HG03565 (cell line): ENCODE results near the gene RIMS3.
"Not testable (repeated sequence)": the region's sequence is repeated elsewhere in the genome, so short reads cannot be mapped to it uniquely, and the experiment has no call there.

Experiments used
- ATAC-seq: cut with Tn5 transposase; IDR thresholded peaks from one replicate; pipeline ENCODE4 v1.9.1; 2021; ENCODE audit warnings: mild to moderate bottlenecking, moderate library complexity; ENCODE audit not compliant: unreplicated experiment

The RIMS3 gene

DNA sequence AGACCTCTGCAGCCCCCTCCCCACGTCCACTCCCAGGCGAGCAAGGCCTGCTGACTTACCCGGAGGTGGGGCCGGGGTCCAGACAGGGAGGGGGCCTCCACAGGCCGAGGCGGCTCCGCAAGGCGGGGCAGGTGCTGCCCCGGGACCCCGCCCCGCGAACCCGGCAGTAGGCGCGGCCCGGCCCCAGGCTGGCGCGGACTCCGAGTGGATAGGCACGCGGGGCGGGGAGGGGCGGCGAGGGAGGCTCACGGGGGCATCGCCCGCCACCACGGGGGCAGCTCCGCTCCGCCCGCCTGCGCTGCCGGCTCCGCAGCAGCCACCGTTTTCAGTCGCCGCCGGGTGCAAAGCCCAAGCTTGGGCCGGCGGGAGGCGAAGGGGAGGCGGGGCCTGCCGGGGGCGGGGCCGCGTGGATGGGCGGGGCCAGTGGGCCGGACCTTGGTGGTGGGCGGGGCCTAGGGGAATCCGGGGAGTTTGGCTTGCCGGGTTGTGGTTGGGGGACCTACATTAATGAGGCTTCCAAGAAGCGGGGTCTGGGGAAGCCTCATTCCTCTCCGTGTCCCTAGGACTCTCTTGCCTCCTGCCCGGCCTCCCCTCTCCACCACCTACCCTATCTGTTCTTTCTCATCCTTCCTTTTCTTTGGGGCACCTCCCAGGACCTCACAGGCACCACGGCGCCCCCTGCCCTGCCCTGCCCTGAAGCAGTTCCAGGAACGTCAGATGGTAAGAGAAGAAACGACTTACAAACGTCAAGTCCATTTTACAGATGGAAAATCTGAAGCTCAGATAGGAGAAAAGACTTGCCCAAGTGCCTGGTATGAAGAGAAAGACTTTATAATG, at the start of gene RIMS3:
Gene RIMS3, minus strand, starts transcription at position 348 of the 837 bp plus-strand sequence. CDS start 23,757 bp downstream, outside the sequence.
- ATAC-seq, result peak; percentile 57

DNA sequence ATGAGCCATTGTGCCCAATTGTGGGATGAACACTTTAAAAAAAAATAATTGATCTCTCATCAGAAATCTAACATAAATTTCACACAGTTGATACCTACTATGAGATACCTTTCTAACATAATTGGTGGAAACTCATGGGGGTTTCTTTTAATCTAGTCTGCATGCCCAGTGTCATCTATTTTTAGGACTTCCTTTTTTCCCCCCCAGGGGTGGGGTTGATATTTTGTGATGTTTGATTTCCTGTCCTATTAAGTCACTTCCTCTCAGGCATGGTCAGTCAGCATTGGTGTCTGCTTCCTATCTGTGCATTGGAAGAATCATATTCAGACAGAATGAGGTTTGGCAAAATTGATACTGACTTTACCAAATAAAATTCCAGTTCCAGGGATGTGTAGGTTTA, 47.5 kb upstream of the RIMS3 start:
- no peak for ATAC-seq

DNA sequence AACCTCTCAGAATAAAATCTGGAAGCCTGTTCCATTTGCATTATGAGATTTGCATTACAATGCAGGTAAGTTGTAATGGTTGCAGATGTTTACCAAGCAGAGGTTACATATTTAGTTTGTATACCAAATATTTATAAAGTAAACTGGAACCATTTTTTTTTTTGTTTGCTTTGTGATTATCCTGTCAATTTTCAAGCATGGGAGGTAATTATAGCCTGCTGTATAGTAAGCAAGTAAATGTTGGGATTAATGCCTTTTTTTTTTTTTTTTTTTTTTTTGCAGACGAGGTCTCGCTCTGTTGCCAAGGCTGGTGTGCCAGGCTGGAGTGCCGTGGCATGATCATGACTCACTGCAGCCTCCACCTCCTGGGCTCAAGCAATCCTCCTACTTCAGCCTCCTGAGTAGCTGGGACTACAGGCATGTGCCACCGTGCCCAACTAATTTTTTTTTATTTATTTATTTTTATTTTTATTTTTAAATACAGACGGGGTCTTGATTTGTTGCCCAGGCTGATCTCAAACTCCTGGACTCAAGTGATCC, 47.0 kb upstream of the RIMS3 start:
- ATAC-seq, result no peak

DNA sequence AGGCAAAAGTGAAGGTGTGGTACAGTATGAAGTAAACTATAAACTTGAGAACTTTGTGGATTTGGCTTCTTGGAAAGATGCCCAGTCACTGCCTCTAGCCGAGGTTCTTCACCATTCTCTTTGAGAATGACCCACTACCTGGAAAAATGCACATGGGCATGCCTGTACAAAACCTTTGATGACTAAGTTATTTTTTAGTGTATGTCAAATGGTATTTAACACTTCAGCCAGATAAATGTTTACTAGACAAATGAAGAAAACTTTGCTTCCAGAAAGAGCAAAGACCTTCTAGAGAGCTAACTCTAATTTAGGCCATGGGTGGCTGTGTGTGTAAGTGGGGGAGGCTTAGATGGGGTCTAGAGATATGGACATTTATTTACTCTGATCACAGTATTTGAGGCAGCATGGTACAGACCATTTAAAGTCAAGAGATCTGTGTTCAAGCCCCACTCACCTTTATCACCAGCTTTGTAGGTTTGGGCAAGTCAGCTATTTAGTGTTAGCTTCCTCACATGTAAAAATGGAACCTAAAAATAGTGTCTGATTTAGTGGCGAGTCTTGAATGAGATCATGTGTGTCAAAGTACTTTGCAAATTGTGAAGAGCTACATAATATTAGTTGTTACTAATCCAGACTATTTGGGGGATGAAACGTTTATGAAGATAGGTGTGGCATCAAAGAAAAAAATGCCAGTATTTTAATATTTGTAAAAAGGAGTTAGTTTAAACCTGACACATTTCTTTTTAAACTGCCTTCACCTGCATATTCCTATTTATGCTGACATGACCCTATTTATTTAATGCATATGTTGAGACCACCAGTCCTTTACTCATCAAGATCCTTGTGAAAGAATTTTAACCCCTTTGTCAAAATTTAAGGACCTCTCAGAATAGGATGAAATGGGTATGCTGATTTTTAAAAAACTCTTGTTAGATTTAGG, 46.3 kb upstream of the RIMS3 start:
- ATAC-seq, result no peak

DNA sequence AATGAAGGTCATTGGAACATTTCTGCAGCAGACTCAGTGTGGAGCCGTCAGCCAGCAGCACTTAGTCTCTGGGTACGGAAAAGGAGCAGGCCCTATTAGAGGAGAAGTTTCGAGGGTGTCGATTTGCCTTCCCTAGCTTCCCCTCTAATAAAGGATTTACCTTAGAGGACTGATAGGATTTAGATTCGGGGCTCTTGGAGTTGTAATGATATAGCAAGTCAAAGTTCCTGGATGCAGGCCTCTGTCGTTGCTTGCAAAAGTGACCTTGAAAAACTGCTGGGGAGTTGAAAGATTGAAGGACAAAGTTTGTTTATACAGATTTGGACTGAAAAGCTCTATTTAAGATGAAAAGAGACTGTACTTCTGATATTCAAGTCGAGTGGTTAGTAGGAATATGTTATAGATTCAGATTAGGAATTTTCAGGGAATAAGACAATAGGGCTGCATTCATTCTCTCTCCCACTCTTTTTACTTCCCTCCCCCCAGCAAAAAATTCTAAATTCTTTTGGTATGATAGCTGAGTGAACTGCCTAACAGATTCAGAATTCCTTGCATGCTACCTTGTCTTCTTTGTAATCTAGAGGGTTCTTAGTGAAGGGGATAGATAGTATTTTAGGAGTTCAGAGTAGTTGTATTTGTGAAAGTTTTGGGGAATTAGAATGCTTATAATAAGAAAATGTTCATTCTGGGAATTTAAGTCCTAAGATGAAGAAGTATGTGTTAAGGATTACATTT, 45.3 kb upstream of the RIMS3 start:
- ATAC-seq, result no peak

DNA sequence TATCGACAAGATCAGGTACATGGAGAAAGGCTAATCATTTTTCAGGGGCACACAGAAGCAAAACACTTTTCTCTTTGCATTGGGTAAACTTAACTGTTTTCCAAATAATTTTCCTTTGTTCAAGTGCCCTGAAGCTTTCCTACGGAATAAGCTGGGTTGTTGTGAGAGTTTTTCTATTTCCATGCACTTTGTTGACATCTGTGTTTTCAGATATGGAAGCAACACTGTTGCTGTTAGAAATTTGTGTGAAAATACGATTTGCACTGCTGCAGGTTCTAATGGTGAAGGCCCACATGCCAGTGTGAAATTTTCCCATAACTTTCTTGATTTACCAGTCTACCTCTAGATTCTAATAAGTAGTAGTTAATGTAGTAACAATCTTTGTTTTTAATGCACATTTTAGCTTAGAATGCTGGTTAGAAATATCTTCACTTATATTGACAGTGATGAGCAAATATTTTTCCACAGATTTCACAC, 44.4 kb upstream of the RIMS3 start:
- no peak for ATAC-seq

DNA sequence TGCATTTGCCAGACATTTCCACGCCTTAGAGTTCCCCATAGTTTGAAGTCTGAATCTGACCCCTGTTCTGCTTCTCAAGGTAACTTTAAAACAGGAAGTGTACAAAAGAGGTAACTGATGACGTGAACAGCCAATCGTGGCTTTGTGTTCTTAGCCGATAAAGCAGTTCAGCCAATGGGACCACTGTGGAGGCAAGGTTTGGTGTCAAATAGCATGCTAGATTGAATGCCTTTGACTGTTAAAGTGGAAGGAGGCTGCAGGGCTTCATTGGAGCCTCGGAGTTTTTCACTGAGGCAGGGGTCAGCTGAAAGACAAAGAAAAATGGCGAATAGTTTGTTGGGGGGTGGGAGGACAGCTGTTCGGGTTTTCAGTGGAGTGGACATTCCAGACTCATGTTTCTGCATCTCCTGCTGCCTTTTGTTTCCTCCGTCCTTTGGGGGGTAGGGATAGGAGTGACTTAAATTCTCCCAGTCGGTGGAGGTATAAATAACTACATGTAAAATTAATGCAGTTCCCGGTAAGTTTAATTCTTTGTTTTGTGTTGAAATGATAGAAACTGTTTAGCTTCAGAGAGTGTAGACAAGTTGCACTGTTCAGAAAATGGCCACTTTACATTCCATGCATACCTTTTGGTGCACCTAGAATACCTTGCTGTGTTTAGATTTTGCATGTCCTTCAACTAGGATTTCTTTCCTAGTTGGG, 43.8 kb upstream of the RIMS3 start:
- ATAC-seq, result peak; percentile 79

DNA sequence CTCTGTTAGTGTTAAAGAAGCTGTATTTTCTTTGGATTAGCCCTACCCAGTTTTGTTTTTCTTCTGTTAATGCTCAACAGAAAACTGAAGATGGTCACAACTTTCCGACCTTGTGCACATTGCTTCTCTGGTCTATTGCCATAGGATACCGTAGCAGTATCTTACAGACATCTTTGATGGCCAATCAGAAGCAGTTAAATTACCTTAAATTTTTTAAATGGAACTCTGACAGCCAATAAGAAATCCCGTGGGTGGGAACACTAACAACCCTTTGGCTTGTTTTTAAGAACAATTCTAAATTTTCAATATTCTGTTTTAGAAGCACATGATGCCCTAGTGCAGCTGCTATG, 43.2 kb upstream of the RIMS3 start:
- ATAC-seq, result peak; percentile 43

DNA sequence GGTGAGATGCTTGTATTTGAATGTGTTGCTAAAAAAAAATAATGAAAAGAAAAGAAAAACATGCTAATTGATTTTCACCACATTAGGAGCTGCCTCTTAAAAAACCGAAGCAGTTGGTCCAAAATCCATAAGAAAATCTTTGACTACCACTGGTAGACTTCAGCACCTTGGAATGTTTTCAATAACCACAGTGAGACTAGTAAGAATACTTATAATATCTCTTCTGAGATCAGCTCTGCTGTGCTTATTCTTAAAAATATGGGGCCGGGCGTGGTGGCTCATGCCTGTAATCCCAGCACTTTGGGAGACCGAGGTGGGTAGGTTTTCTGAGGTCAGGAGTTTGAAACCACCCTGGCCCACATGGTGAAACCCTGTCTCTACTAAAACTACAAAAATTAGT, 41.1 kb upstream of the RIMS3 start:
- ATAC-seq, result no peak

DNA sequence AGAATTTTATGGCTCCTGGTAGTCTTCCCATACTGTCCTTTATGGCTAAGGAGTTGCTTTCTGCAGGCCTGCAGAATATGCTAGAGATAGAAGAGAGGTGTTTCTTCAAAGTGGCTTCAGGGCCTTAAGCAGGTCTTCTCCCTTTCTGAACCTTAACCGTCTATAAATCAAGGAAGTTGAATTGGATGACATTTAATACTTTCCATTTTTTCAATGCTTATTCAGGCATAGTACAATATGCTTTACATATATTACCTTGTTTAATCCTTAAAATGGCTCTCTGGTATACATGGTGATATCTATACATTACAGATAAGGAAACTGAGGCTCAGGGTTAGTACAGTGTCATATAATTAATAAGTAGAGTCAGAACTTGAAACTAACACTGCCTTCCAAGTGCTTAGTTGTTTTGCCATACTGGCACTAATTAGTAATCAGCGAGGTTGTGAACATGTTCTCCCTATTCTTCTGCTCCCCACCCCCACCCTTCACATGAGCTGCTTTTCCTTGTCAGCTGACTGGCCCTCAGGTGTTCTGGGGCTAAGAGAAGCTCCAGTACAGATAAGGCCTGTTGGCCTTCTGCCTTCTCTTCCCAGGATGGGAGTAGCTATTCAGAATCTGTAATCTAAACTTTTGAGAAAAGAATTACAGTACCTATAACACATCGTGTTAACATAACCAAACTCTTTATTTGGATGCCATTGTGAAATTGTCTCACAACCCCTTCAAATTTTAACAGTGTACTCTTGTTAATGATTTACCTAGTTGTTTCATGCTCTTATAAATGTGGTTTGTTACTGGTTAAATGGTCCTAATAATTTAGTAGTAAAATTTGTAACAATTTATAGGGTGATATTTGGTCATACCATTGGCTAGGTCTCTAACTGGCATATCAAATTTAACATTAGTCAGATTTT, 39.6 kb upstream of the RIMS3 start:
- ATAC-seq, result no peak

DNA sequence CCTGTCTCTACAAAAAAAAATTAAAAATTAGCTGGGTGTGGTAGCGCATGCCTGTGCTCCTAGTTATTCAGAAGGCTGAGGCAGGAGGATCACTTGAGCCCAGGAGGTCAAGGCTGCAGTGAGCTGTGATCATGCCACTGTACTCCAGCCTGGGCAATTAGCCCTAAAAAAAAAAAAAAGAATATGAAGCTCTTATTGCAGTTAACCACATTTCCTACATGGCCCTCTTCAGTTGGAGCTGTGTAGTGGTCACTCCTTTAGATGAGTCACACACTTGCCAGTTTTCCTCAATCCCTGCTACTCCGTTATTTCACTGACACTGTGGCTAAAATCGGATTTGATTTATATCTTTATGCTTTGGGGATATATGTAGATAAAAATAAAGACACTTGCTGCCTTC, 37.8 kb upstream of the RIMS3 start:
- ATAC-seq, result no peak

DNA sequence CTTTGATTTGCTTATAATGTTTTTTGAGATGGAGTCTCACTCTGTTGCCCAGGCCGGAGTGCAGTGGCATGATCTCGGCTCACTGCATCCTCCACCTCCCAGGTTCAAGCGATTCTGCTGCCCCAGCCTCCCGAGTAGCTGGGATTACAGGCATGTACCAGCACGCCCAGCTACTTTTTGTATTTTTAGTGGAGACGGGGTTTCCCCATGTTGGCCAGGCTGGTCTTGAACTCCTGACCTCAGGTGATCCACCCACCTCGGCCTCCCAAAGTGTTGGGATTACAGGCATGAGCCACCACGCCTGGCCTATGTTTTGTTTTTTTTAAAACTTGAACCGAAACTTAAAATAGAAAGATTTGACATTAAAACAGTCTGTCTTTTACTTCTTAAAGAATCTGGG, 37.3 kb upstream of the RIMS3 start:
- ATAC-seq, result not testable (repeated sequence)

DNA sequence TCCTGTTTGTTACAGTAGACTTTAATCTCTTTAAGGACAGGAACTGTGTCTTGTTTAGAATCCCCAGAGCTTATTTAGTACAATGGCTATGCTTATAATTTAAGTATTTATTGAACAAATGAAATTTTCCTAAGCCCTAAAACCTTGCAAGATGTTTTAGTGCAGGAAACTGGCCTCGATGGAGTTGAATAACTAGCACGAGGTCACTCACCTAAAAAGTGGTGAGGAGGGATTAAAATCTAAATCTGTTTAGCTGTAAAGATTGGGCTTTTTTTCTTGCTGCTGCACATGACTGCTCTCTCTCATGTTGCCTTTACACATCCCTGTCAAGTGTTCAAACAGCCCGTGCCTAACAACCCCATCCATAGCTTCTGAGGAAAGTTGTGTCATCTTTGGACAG, 36.2 kb upstream of the RIMS3 start:
- ATAC-seq, result no peak

DNA sequence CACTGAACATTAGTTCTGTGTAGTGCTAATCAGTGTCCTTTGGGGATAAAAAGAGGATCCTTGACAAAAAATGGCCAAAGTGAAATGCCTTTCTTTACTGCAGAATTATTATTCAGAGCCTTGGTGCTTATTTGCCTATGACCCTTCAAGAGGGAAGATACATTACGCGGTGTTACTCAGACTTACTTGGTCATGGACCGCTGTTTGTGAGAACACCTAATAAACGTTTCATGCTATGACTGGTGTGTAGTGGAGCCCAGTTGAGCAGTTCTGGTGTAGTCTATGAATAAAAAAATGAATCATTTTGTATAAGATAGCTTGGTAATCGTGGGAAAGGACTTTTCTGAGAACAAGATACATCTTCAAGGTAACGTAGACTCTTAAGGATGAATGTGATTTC, 34.3 kb upstream of the RIMS3 start:
- peak; percentile 69 for ATAC-seq

DNA sequence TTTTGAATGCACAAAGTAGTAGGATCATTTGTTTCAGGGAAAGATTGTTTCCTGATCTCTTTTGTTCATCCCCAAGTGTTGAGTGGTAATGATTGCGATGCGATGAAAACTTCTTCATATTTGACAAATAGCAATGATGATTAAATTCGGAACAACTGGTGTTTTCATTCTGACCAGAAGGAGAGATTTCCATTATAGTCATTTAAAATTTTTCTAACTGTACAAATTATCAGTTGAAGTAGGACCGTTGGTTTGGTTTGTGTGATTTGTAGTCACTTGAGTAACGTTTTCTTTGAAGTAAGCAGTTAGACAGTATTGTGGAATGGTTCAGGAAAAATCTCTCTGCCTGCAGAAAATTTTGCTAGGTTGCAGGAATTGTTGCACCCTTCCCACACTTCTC, 32.0 kb upstream of the RIMS3 start:
- ATAC-seq, result no peak

DNA sequence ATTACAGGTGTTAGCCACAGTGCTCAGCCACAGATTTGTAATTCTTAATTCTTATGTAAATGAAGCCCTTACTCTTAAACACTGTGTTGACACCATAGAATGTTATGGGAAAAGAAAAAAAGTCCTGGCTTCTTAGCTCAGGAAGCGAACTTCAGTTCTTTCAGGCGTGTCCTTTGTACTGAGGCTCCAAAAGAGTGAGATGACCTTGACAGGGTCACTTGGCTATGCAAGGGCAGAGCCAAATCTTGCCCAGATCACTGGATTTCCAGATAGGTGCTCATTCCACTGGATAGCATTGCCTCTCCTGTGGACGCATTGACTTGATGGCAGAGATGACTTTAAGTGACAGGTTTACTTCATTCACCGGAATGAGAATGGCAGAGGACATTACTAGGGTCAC, 30.8 kb upstream of the RIMS3 start:
- ATAC-seq, result no peak

DNA sequence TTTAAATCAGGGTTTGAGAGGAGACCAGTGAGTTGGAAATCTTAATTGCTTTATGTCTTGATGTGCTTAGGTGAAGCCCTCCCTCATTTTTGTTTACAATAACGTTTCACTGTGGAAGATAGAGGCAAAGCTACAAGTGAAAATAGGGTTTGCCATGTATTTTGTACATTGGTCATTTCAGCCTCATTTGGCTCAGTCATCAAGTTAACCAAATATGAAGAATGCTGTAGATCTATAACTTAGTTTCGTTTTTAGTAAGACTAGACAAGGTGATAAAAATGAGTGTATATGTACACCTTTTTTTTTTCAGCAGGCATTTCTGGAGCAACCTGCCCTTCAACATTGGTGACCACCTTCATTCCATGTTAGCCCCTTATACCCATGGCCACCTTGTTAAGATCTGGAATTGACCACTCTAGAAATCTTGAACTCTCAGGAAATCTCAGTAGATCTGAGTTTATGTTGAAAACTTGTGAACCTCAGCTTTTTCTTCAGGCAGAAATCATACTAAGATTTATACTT, 28.9 kb upstream of the RIMS3 start:
- no peak for ATAC-seq

DNA sequence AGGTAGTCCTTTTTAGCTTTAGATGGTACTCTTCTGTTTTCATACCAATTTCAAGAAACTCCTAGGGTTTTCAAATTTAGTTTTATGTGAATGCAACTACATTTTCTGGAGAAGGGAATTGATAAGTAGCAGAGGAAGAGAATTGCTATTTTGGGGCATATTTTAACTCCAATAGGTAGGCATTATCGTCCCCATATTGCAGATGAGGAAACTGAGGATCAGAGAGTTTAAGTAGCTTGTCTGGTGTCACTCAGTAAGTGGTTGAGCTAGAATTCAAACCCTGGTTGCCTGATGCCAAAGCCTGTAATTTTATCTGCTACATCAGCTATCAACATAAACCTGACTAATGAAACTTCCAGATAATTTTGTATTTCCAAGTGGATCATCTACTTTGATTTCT, 27.9 kb upstream of the RIMS3 start:
- ATAC-seq, result no peak

DNA sequence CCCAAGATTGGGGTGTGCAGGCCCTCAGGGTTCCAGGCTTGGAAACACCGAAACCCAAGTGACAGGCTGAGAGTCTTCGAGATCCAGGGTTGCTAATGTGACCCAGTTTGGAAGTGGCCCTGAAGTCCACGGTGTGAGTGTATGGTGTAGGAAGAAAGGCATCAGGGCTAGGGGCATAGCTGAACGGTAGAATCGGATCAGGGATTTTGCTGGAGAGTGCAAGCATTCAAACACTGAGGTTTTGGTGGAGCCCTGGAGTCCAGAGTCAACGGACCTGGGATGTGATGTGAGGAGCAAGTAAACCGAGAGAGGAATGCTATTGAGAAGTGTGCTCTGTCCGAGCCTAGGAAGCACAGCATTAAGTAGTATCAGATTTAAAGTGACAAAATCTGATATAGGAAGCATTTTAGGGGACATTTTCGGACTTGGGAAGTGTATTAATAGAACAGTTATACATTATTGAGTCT, 27.0 kb upstream of the RIMS3 start:
- no peak for ATAC-seq
